Progenitor cell of endocrine pancreas (in vitro differentiated cells): Measurements from ENCODE around the gene GPAM. TPM values are rescaled to one million over a fixed set of nuclear protein-coding genes. Genes with fewer than 3 reads are reported as not detected.
A peak's percentile ranks its signal among the peaks of the same experiment; 100 is the strongest.
"Not testable (repeated sequence)": the region's sequence is repeated elsewhere in the genome, so short reads cannot be mapped to it uniquely, and the experiment has no call there.

Source experiments
- DNase-seq: peaks from one replicate; pipeline ENCODE4 v3.0.0; 2021; ENCODE audit warnings: low spot score; ENCODE audit not compliant: unreplicated experiment
- H3K27ac Mint-ChIP-seq: 2 replicates; pipeline ENCODE4 v1.8.0; 2021; ENCODE audit warnings: mild to moderate bottlenecking, moderate library complexity, mixed read lengths
- H3K27me3 Mint-ChIP-seq: 2 replicates; pipeline ENCODE4 v1.8.0; 2021; ENCODE audit warnings: mixed read lengths
- H3K36me3 Mint-ChIP-seq: 2 replicates; pipeline ENCODE4 v1.8.0; 2022; ENCODE audit warnings: mixed read lengths; ENCODE audit not compliant: insufficient read depth
- H3K4me1 Mint-ChIP-seq: 2 replicates; pipeline ENCODE4 v1.8.0; 2021; ENCODE audit warnings: low read depth, mixed read lengths
- H3K4me3 Mint-ChIP-seq: 2 replicates; pipeline ENCODE4 v1.8.0; 2021; ENCODE audit warnings: low read depth, mild to moderate bottlenecking, moderate library complexity, mixed read lengths
- H3K9me3 Mint-ChIP-seq: 2 replicates; pipeline ENCODE4 v1.8.0; 2021; ENCODE audit warnings: low read depth, mixed read lengths
- CTCF ChIP-seq: fragments of 200-600 bp; sonication (generic); IDR thresholded peaks from one replicate; pipeline ENCODE4 v1.5.0; 2021; ENCODE audit warnings: antibody characterized with exemption, mild to moderate bottlenecking; ENCODE audit not compliant: unreplicated experiment
- total RNA-seq: library from RNA; stranded (reverse); gene quantifications from 2 replicates; pipeline ENCODE4 v1.2.1, GENCODE V29; 2021

GPAM gene
- total RNA-seq, 1 donor from 2014 or later: 20.1 TPM

GRCh38 chr10:112126172-112126571 lies 57.4 kb downstream of the GPAM start:
- Mint-ChIP-seq H3K27ac (no peak overlapping the region), H3K4me3 (no peak overlapping the region), H3K9me3 (no peaks in the 10 kb centered on the region), H3K36me3 (no peaks in the 10 kb centered on the region), H3K4me1 (no peaks in the 10 kb centered on the region), H3K27me3 (peaks cover 8% of the 10 kb centered on the region)
- DNase-seq: no peak
- no peak for TF ChIP-seq CTCF

- Mint-ChIP-seq H3K27ac (no peak overlapping the region), H3K4me1 (no peaks in the 10 kb centered on the region), H3K36me3 (no peaks in the 10 kb centered on the region), H3K27me3 (peaks cover 8% of the 10 kb centered on the region), H3K9me3 (no peaks in the 10 kb centered on the region), H3K4me3 (no peak overlapping the region)
- DNase-seq: no peak
- no peak for TF ChIP-seq CTCF
These were observed 58.7 kb downstream of the GPAM start for GRCh38 chr10:112124866-112125265.

- DNase-seq: no peak
- no peak overlapping the region for H3K4me3 Mint-ChIP-seq
- no peaks in the 10 kb centered on the region for H3K36me3 Mint-ChIP-seq
- no peaks in the 10 kb centered on the region for H3K4me1 Mint-ChIP-seq
- peaks cover 3% of the 10 kb centered on the region for H3K27me3 Mint-ChIP-seq
- H3K9me3 Mint-ChIP-seq: no peaks in the 10 kb centered on the region
- no peak overlapping the region for H3K27ac Mint-ChIP-seq
- no peak for TF ChIP-seq CTCF
These were observed 60.7 kb downstream of the GPAM start for GRCh38 chr10:112122827-112123226.

- no peak for TF ChIP-seq CTCF
- Mint-ChIP-seq H3K27me3 (no peaks in the 10 kb centered on the region), H3K4me3 (no peak overlapping the region), H3K9me3 (no peaks in the 10 kb centered on the region), H3K27ac (no peak overlapping the region), H3K36me3 (no peaks in the 10 kb centered on the region), H3K4me1 (no peaks in the 10 kb centered on the region)
- DNase-seq: no peak
These were observed 63.1 kb downstream of the GPAM start for GRCh38 chr10:112120491-112120890.

GRCh38 chr10:112115781-112116385 lies 67.7 kb downstream of the GPAM start:
- Mint-ChIP-seq H3K27me3 (no peaks in the 10 kb centered on the region), H3K9me3 (no peaks in the 10 kb centered on the region), H3K4me3 (no peak overlapping the region), H3K4me1 (no peaks in the 10 kb centered on the region), H3K27ac (no peak overlapping the region), H3K36me3 (no peaks in the 10 kb centered on the region)
- DNase-seq: peak; percentile 34
- TF ChIP-seq CTCF: peak; percentile 79

- not testable (repeated sequence) for H3K27me3 Mint-ChIP-seq, H3K36me3 Mint-ChIP-seq, H3K27ac Mint-ChIP-seq, H3K4me1 Mint-ChIP-seq, DNase-seq, H3K9me3 Mint-ChIP-seq, H3K4me3 Mint-ChIP-seq
These were observed 73.8 kb downstream of the GPAM start for GRCh38 chr10:112109779-112110178.

Other genes starting within 250 kb of the GPAM start
- not detected in 2 replicates for gene TECTB, start 99.6 kb upstream of the GPAM start, total RNA-seq
- 0.22 and 0.33 TPM in 2 replicates for gene ACSL5, start 190.4 kb upstream of the GPAM start, total RNA-seq